Aorta (tissue), 5 donors: ENCODE results near the gene C6orf47. TPM values are rescaled to one million over a fixed set of nuclear protein-coding genes. Genes with fewer than 3 reads are reported as not detected.

ENCODE experiments used
- ATAC-seq: fragments of 200-7000 bp; cut with Tn5 transposase; one replicate; pipeline ENCODE4 v1.9.1; 2022; ENCODE audit warnings: moderate library complexity; ENCODE audit not compliant: low FRiP score
- DNase-seq, 2 donors: peaks; one replicate each; pipeline ENCODE4 v3.0.0-alpha.2; 2020
- H3K27ac ChIP-seq, 2 donors: one replicate each; pipeline ENCODE4 v1.5.1; 2013; ENCODE audit warnings: low read length in 2 of 2, mild to moderate bottlenecking in 2 of 2, moderate library complexity in 2 of 2, control low read depth in 1 of 2, inconsistent platforms in 1 of 2, low read depth in 1 of 2
- H3K27me3 ChIP-seq, 2 donors: one replicate each; pipeline ENCODE4 v1.6.1; 2013; ENCODE audit warnings: control low read depth in 1 of 2, low read length in 1 of 2, mild to moderate bottlenecking in 1 of 2, moderate library complexity in 1 of 2; ENCODE audit not compliant: insufficient read depth in 2 of 2, control insufficient read depth in 1 of 2
- H3K36me3 ChIP-seq, 2 donors: one replicate each; pipeline ENCODE4 v1.6.1; 2013; ENCODE audit warnings: control low read depth in 1 of 2, low read length in 1 of 2, mild to moderate bottlenecking in 1 of 2; ENCODE audit not compliant: insufficient read depth in 2 of 2, control insufficient read depth in 1 of 2
- H3K4me1 ChIP-seq, 2 donors: one replicate each; pipeline ENCODE4 v1.6.1; 2013; ENCODE audit warnings: low read length in 2 of 2, control low read depth in 1 of 2, mild to moderate bottlenecking in 1 of 2, moderate library complexity in 1 of 2; ENCODE audit not compliant: insufficient read depth in 2 of 2, control insufficient read depth in 1 of 2
- H3K4me3 ChIP-seq, 2 donors: one replicate each; pipeline ENCODE4 v1.5.1; 2013; ENCODE audit warnings: low read length in 2 of 2, control low read depth in 1 of 2, mild to moderate bottlenecking in 1 of 2
- H3K9me3 ChIP-seq: one replicate; pipeline ENCODE4 v1.6.1; 2013; ENCODE audit warnings: mild to moderate bottlenecking, low read length; ENCODE audit not compliant: control insufficient read depth
- WGBS, 2 donors: extraction: QIAGEN DNeasy Blood & Tissue Kit; methylation state at CpG; one replicate each; pipeline ENCODE4 v1.1.7; 2013; 5-methylcytosine and 5-hydroxymethylcytosine counted together
- intact Hi-C, 2 donors: fragments of 100-400 bp; cut with DNase I; formaldehyde crosslinking; loops; one replicate each; pipeline versions ENCODE4 v1.14.2 to v1.15.0; 2022
- microRNA-seq, 2 donors: library from miRNA; unstranded; fragments of <30 nt; microRNA quantifications; one replicate each; pipeline ENCODE4 v1.2.0, GENCODE V29; 2020
- polyA plus RNA-seq, 2 donors: library from polyadenylated mRNA; stranded (reverse); fragments of 200-250 nt; gene quantifications; one replicate each; pipeline ENCODE4 v1.2.3, GENCODE V29; 2013
- total RNA-seq, 2 donors: library from RNA; stranded (reverse); fragmentation: NEBNext Ultra II Directional; extraction: Animal tissue kit (Norgen Biotek cat#: 25700); gene quantifications; one replicate each; pipeline ENCODE4 v1.2.1, GENCODE V29; 2021
- donor health status: healthy with polysubstance abuse.
- donor health status: Bipolar disorder and iron deficiency.
- donor health status: DM: no; HTN: no; CAD: no.
- donor health status: DM: no; HTN: no; CAD: no.
- donor health status: DM: yes; HTN: yes; CAD: no.

The C6orf47 gene
- total and polyA plus RNA-seq, 4 donors = 7.5 to 20.2 (median 15.1) TPM

- no peaks in the 10 kb centered on the region for H3K9me3 ChIP-seq
- no peaks in the 10 kb centered on the region for H3K4me1 ChIP-seq
- H3K27me3 ChIP-seq = no peaks in the 10 kb centered on the region
- DNase-seq (no peak), ATAC-seq (no peak)
- H3K27ac ChIP-seq = no peak overlapping the region
- intact Hi-C loops = no loop called here
- no peak overlapping the region for H3K4me3 ChIP-seq
- no peaks in the 10 kb centered on the region for H3K36me3 ChIP-seq
- WGBS, 2 donors = 68 to 74% methylated on average over 8 of the region's 8 CpGs
These were observed 50.8 kb downstream of the C6orf47 start for GRCh38 chr6:31609519-31610406.

Small RNA genes within 50 kb of the gene (microRNA-seq; reads per million reads assigned to microRNA genes)
- gene MIR4646 (0 to 1.8 reads per million in 2 donors), gene MIR6832 (0.60 to 0.99 reads per million in 2 donors)

Other genes with a start within 250 kb of the C6orf47 start
Only the 30 nearest of the 37 such genes appear.
- not detected for gene MCCD1, start 131.8 kb downstream of the C6orf47 start, total RNA-seq
- gene MCCD1, start 131.8 kb downstream of the C6orf47 start, polyA plus RNA-seq = not detected
- 100 to 1,000 TPM; 235 to 270 TPM for gene DDX39B, start 118.8 kb downstream of the C6orf47 start, total RNA-seq
- gene DDX39B, start 118.8 kb downstream of the C6orf47 start, polyA plus RNA-seq = 100 to 1,000 TPM; 146 to 570 TPM
- gene ATP6V1G2, start 114.2 kb downstream of the C6orf47 start, total RNA-seq = 1 to 10 TPM; 1.3 to 1.5 TPM
- 1 to 10 TPM; 1.4 to 1.8 TPM for gene ATP6V1G2, start 114.2 kb downstream of the C6orf47 start, polyA plus RNA-seq
- gene NFKBIL1, start 113.2 kb downstream of the C6orf47 start, total RNA-seq = 10 to 100 TPM; 16.0 to 19.8 TPM
- 10 to 100 TPM; 24.2 to 49.5 TPM for gene NFKBIL1, start 113.2 kb downstream of the C6orf47 start, polyA plus RNA-seq
- gene LTA, start 88.5 kb downstream of the C6orf47 start, total RNA-seq = not detected
- under 1 TPM in 1 of 2 donors, not detected in 1; 0.18 TPM for gene LTA, start 88.5 kb downstream of the C6orf47 start, polyA plus RNA-seq
- gene TNF, start 85.2 kb downstream of the C6orf47 start, total RNA-seq = 1 to 10 TPM in 1 of 2 donors, under 1 TPM in 1; 0.66 to 1.9 TPM
- 1 to 10 TPM in 1 of 2 donors, under 1 TPM in 1; 0.23 to 1.3 TPM for gene TNF, start 85.2 kb downstream of the C6orf47 start, polyA plus RNA-seq
- 1 to 10 TPM; 1.4 to 3.6 TPM for gene LTB, start 78.4 kb downstream of the C6orf47 start, total RNA-seq
- 1 to 10 TPM in 1 of 2 donors, under 1 TPM in 1; 0.88 to 2.5 TPM for gene LTB, start 78.4 kb downstream of the C6orf47 start, polyA plus RNA-seq
- gene LST1, start 74.5 kb downstream of the C6orf47 start, total RNA-seq = 10 to 100 TPM; 21.1 to 24.6 TPM
- gene LST1, start 74.5 kb downstream of the C6orf47 start, polyA plus RNA-seq = 10 to 100 TPM in 1 of 2 donors, 1 to 10 TPM in 1; 7.9 to 23.4 TPM
- not detected for gene NCR3, start 67.8 kb downstream of the C6orf47 start, total RNA-seq
- gene NCR3, start 67.8 kb downstream of the C6orf47 start, polyA plus RNA-seq = not detected
- gene AIF1, start 45.5 kb downstream of the C6orf47 start, total RNA-seq = 10 to 100 TPM; 32.6 to 68.3 TPM
- 100 to 1,000 TPM in 1 of 2 donors, 10 to 100 TPM in 1; 38.2 to 166 TPM for gene AIF1, start 45.5 kb downstream of the C6orf47 start, polyA plus RNA-seq
- gene PRRC2A, start 40.1 kb downstream of the C6orf47 start, total RNA-seq = 100 to 1,000 TPM; 154 to 164 TPM
- gene PRRC2A, start 40.1 kb downstream of the C6orf47 start, polyA plus RNA-seq = 100 to 1,000 TPM in 1 of 2 donors, 10 to 100 TPM in 1; 28.5 to 152 TPM
- 100 to 1,000 TPM; 207 to 215 TPM for gene BAG6, start 8.1 kb downstream of the C6orf47 start, total RNA-seq
- 100 to 1,000 TPM in 1 of 2 donors, 10 to 100 TPM in 1; 75.0 to 379 TPM for gene BAG6, start 8.1 kb downstream of the C6orf47 start, polyA plus RNA-seq
- gene APOM, start 4.9 kb downstream of the C6orf47 start, total RNA-seq = under 1 TPM; 0.42 to 0.96 TPM
- 1 to 10 TPM in 1 of 2 donors, not detected in 1; 2.6 TPM for gene APOM, start 4.9 kb downstream of the C6orf47 start, polyA plus RNA-seq
- gene GPANK1, start 4.2 kb upstream of the C6orf47 start, total RNA-seq = 10 to 100 TPM; 10.9 to 16.5 TPM
- 10 to 100 TPM; 15.9 to 22.8 TPM for gene GPANK1, start 4.2 kb upstream of the C6orf47 start, polyA plus RNA-seq
- gene CSNK2B, start 5.3 kb upstream of the C6orf47 start, total RNA-seq = 100 to 1,000 TPM; 100 to 106 TPM
- gene CSNK2B, start 5.3 kb upstream of the C6orf47 start, polyA plus RNA-seq = 100 to 1,000 TPM; 122 to 191 TPM
- gene LY6G5B, start 9.2 kb upstream of the C6orf47 start, total RNA-seq = 10 to 100 TPM; 19.6 to 20.8 TPM
- 10 to 100 TPM in 1 of 2 donors, 1 to 10 TPM in 1; 1.6 to 25.1 TPM for gene LY6G5B, start 9.2 kb upstream of the C6orf47 start, polyA plus RNA-seq
- 1 to 10 TPM; 1.2 to 3.3 TPM for gene LY6G5C, start 20.3 kb upstream of the C6orf47 start, total RNA-seq
- gene LY6G5C, start 20.3 kb upstream of the C6orf47 start, polyA plus RNA-seq = 1 to 10 TPM; 3.3 to 5.9 TPM
- 10 to 100 TPM; 41.8 to 48.1 TPM for gene ABHD16A, start 42.5 kb upstream of the C6orf47 start, total RNA-seq
- gene ABHD16A, start 42.5 kb upstream of the C6orf47 start, polyA plus RNA-seq = 10 to 100 TPM; 12.9 to 50.1 TPM
- not detected for gene LY6G6F, start 46.1 kb upstream of the C6orf47 start, total RNA-seq
- gene LY6G6F, start 46.1 kb upstream of the C6orf47 start, polyA plus RNA-seq = not detected
- not detected for gene LY6G6D, start 54.6 kb upstream of the C6orf47 start, total RNA-seq
- gene LY6G6D, start 54.6 kb upstream of the C6orf47 start, polyA plus RNA-seq = not detected
- not detected for gene LY6G6C, start 61.0 kb upstream of the C6orf47 start, total RNA-seq
- not detected for gene LY6G6C, start 61.0 kb upstream of the C6orf47 start, polyA plus RNA-seq
- under 1 TPM; 0.84 to 0.96 TPM for gene MPIG6B, start 62.6 kb upstream of the C6orf47 start, total RNA-seq
- not detected for gene MPIG6B, start 62.6 kb upstream of the C6orf47 start, polyA plus RNA-seq
- gene DDAH2, start 68.5 kb upstream of the C6orf47 start, total RNA-seq = 100 to 1,000 TPM; 122 to 133 TPM
- gene DDAH2, start 68.5 kb upstream of the C6orf47 start, polyA plus RNA-seq = 100 to 1,000 TPM; 118 to 189 TPM
- 100 to 1,000 TPM; 303 to 322 TPM for gene CLIC1, start 75.8 kb upstream of the C6orf47 start, total RNA-seq
- 100 to 1,000 TPM; 331 to 368 TPM for gene CLIC1, start 75.8 kb upstream of the C6orf47 start, polyA plus RNA-seq
- 10 to 100 TPM in 1 of 2 donors, 1 to 10 TPM in 1; 5.9 to 15.1 TPM for gene MSH5, start 79.2 kb upstream of the C6orf47 start, total RNA-seq
- 1 to 10 TPM in 1 of 2 donors, not detected in 1; 7.0 TPM for gene MSH5, start 79.2 kb upstream of the C6orf47 start, polyA plus RNA-seq
- gene SAPCD1, start 101.9 kb upstream of the C6orf47 start, total RNA-seq = 1 to 10 TPM in 1 of 2 donors, under 1 TPM in 1; 0.68 to 2.9 TPM
- 1 to 10 TPM in 1 of 2 donors, not detected in 1; 3.2 TPM for gene SAPCD1, start 101.9 kb upstream of the C6orf47 start, polyA plus RNA-seq
- gene VWA7, start 116.5 kb upstream of the C6orf47 start, total RNA-seq = 1 to 10 TPM in 1 of 2 donors, under 1 TPM in 1; 0.58 to 1.3 TPM
- gene VWA7, start 116.5 kb upstream of the C6orf47 start, polyA plus RNA-seq = under 1 TPM in 1 of 2 donors, not detected in 1; 0.23 TPM
- 10 to 100 TPM; 44.4 to 49.6 TPM for gene VARS1, start 135.0 kb upstream of the C6orf47 start, total RNA-seq
- gene VARS1, start 135.0 kb upstream of the C6orf47 start, polyA plus RNA-seq = 10 to 100 TPM in 1 of 2 donors, 1 to 10 TPM in 1; 9.8 to 26.4 TPM
- 10 to 100 TPM; 32.4 to 33.4 TPM for gene LSM2, start 146.2 kb upstream of the C6orf47 start, total RNA-seq
- gene LSM2, start 146.2 kb upstream of the C6orf47 start, polyA plus RNA-seq = 10 to 100 TPM; 41.7 to 42.2 TPM
- 1 to 10 TPM; 1.9 TPM for gene HSPA1L, start 154.5 kb upstream of the C6orf47 start, total RNA-seq
- 1 to 10 TPM; 1.3 to 2.1 TPM for gene HSPA1L, start 154.5 kb upstream of the C6orf47 start, polyA plus RNA-seq